ENCODE results near the gene FGGY.
"Not testable (repeated sequence)": the region's sequence is repeated elsewhere in the genome, so short reads cannot be mapped to it uniquely, and the experiment has no call there.

The FGGY gene

DNA sequence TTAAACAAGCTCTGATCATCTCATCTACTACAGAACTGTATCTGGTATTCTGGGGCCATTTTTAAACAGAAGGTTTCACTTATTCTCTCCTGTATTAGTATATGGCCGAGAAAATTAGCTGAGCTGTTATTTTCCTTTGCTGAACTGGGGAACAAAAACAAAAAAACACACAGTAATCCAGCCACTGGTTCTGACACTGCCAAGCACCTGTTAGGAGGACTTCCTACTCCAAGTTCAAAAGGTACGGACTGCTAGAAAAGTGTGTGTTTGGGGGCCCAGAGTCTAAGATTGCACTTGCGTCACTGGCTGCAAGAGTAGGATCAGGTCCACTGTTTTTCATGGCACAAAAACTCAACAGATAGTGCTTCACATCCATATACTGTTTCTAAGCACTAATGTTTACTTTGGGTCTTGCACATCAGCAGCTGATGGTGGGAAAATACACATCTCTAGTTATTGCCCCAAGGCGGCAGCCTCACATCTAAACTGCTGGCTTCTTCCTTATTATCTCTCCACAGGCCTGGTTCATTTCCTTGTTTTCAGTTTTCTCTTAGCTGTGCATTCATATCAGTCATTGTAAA lies 226.1 kb downstream of the FGGY start:
- DNase-seq = no peak

- no peak for DNase-seq
Measured at GRCh38 chr1:59523745-59524450, 227.0 kb downstream of the FGGY start.

- DNase-seq = no peak
Measured at GRCh38 chr1:59526240-59526639, 229.3 kb downstream of the FGGY start.

- DNase-seq = no peak
Measured at GRCh38 chr1:59528471-59528870, 231.6 kb downstream of the FGGY start.

- no peak for DNase-seq
Measured at GRCh38 chr1:59528900-59529299, 232.0 kb downstream of the FGGY start.

- DNase-seq = no peak
Measured at GRCh38 chr1:59530119-59530518, 233.2 kb downstream of the FGGY start.

- no peak for DNase-seq
Measured at GRCh38 chr1:59532102-59532501, 235.2 kb downstream of the FGGY start.

DNA sequence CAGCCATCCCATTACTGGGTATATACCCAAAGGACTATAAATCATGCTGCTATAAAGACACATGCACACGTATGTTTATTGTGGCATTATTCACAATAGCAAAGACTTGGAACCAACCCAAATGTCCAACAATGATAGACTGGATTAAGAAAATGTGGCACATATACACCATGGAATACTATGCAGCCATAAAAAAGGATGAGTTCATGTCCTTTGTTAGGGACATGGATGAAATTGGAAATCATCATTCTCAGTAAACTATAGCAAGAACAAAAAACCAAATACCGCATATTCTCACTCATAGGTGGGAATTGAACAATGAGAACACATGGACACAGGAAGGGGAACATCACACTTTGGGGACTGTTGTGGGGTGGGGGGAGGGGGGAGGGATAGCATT lies 241.6 kb downstream of the FGGY start:
- DNase-seq = not testable (repeated sequence)

- DNase-seq = no peak
Measured at GRCh38 chr1:59539961-59540681, 243.2 kb downstream of the FGGY start.

DNA sequence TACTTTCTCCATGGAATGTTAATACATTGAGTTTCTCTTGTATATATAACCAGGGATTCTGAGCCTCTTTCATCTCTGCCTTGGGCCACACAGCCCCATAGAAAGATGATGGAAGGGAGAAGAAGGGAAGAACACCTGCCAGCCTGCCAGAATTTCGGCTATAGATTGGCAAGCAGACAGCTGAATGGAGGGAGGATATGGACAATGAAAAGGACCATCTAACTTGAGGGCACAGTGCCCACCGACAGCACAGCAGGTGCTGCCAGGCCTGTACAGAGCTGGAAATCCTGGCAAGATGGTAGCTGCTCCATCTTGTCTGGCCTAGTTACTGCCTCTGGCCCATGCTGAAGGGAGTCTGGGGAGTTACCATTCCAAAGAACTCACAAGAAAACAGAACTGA lies 244.3 kb downstream of the FGGY start:
- no peak for DNase-seq

DNA sequence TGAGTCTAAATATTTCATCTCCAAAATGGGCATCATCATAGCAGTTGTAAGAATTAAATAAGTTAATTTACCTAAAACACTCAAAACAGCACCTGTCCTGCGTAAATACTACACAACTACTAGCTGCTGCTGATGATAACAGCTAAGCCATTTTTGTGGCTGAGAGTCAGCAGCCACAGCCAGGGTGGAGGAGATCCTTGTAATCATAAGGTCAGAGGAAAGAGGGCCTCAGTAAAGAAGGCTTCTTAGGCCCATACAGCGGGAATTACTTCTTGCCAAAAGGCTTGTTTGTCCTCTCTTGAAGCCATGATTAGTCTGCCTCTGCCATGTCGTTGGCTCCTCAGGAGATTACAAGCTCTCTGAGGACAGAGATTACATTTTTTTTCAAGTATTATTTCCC lies 245.0 kb downstream of the FGGY start:
- no peak for DNase-seq

GRCh38 chr1:59543211-59543668 lies 246.3 kb downstream of the FGGY start:
- DNase-seq = no peak

DNA sequence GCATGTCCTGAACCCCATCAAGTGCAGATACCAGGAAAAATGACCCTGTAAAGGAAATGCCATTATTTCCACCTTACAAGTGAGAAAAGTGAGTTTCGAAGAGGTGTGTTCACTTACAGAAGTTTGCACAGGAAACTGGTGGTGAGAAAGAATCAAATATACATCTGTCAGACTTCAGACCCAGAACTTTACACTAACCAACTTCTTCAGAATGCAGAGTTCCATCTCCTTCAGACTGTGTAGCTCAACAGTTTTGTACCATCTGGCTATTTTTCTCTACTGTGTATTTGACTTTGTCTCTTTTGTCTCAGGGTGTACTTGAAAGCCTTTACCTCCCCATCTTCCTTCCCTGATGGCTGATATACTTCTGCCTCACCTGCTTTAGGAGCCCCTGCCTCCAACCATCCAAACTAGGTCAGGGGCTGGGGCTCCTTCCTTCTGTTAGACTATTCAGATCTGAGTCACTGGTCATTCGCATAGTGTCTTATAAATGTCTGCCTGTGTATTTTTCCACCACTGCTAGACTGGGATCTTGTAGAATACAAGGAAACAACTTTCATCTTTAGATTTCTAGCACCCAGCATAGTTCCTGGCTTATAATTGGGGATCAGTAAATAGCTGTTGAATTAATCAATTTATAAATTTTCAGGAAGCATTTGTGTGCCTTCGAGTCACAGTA lies 247.9 kb downstream of the FGGY start:
- no peak for DNase-seq

GRCh38 chr1:59545830-59546229 lies 248.9 kb downstream of the FGGY start:
- DNase-seq = no peak

DNA sequence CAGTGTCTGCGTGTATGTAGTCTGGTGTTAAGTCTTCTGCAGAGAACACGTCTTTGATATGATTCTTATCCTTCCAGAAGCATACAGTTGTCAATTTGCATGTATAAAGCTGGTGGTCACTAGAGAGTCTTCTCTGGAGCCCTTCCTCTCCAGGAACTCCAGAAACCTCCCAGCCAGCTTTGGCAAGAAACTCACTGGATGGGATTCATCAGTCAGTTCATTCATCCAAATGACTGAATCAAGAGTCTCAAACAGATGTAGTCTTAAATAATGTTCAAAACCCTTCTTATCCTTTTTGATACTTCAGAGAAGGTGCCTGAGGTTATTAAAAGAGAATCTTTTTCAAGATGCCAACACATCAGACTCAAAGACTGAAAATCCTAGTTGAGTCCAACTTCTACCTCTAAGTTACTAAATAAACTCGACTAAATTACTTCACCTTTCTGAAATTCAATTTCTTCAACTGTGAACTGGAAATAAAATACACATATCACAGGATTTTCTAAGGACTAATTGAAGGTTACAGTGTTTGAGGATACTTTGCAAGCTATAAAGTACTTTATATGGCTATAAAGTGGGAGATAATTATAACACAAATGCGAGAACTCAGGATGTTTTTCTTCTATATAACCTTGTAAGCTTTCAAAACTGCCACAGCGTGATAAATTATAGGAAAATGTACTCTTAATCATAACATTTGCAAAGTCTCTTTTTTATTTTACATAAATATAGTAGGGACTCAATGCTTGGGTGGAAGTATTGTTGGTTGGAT lies 252.4 kb downstream of the FGGY start:
- no peak for DNase-seq

- no peak for DNase-seq
Measured at GRCh38 chr1:59549903-59550302, 253.0 kb downstream of the FGGY start.

DNA sequence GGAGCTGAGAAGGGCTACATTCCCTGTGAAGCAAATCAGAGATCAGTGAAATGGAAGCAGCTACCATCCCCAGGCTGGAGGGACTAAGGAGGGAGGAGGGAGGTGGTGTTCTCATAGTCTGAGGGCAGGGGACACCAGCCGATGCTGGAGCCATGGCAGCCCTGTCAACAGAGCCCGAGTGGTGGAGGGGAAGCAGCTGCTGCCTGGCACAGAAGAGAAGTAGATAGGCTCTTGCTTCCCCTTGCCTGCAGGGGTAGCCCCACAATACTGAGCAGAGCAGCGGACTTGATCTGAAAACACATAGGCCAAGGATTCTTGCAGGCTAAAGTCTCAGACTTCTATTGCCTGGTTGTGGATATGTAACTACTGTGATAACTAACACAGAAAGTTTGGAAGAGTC lies 255.1 kb downstream of the FGGY start:
- no peak for DNase-seq

GRCh38 chr1:59553371-59553770 lies 256.5 kb downstream of the FGGY start:
- no peak for DNase-seq

DNA sequence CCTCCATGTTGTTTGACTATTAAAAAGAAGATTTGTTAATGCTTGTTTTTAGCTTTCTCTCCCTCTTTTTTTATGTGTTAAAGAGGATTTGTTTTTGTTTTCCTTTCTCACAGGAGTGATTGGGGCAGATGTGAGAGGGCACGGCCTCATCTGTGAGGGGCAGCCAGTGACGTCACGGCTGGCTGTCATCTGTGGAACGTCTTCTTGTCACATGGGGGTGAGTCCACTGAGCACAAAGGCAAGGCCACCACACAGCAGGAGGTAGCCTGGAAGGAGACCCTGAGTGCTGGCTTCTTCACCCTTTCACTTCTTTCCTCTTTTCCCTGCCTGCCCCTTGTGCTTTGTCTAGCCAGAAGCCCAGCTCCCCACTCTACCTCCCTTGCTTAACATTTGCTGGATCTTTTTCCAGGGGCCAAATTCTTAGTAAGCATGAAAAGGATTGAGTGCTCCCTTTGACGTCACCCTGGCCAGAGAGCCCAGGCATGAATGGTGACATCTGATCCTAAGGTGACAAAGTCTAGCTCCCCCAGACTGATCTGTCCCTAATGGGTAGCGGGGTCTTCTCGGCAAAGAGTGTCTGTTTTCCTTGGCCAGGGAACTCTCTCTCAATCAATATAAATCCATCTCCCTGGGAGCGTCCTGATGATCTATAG lies 257.2 kb downstream of the FGGY start:
- DNase-seq = no peak

- no peak for DNase-seq
Measured at GRCh38 chr1:59554752-59555151, 257.9 kb downstream of the FGGY start.

- no peak for DNase-seq
Measured at GRCh38 chr1:59556398-59556797, 259.5 kb downstream of the FGGY start.

Data from stimulated activated CD4-positive, alpha-beta T cell treated with anti-CD3 and anti-CD28 coated beads, Interleukin-12 subunit alpha, Interleukin-12 subunit beta, amount 100 ng/mL, for 4 hours (primary cell).